ENCODE data around the gene TMEM178B.
"Not testable (repeated sequence)": the region's sequence is repeated elsewhere in the genome, so short reads cannot be mapped to it uniquely, and the experiment has no call there.

TMEM178B gene

DNA sequence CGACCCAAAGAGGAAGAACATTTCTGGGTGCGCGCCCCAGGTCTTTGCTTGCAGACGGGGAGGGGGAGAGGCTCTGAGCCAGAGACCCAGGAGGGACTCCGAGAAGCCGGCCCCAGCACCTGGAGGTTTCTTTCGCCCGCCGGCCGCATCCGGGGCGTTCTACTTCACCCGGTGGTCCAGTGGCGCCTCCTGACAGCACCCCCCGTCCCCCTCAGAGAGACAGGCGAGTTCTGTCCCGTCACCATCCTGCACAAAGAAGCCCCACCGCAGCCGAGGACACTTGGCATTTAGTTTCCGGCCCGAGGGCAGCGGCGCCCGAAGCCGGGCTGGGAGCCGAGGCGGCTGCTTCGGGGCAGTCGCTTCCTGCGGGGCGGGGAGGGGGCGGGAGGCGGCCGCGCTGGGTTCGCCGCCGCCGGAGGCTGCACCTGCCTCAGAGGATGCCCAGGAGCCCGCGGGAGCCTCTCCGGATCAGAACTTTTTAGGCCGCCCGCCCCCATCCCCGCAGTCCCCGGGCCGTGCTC, at the start of gene TMEM178B:
Gene TMEM178B (plus strand): TSS at position 424 of the 521 bp plus-strand sequence.
- TF ChIP-seq, protein P1, sequence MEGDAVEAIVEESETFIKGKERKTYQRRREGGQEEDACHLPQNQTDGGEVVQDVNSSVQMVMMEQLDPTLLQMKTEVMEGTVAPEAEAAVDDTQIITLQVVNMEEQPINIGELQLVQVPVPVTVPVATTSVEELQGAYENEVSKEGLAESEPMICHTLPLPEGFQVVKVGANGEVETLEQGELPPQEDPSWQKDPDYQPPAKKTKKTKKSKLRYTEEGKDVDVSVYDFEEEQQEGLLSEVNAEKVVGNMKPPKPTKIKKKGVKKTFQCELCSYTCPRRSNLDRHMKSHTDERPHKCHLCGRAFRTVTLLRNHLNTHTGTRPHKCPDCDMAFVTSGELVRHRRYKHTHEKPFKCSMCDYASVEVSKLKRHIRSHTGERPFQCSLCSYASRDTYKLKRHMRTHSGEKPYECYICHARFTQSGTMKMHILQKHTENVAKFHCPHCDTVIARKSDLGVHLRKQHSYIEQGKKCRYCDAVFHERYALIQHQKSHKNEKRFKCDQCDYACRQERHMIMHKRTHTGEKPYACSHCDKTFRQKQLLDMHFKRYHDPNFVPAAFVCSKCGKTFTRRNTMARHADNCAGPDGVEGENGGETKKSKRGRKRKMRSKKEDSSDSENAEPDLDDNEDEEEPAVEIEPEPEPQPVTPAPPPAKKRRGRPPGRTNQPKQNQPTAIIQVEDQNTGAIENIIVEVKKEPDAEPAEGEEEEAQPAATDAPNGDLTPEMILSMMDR (conservative IDR thresholded peaks at IDR 0.05; ENCODE audit: low read depth, low read length) = no peak
- no peak for DNase-seq (ENCODE audit: low read depth)
- peak within 1 kb of the TSS; percentile 55 for H3K4me3 ChIP-seq (ENCODE audit: low read depth, low read length)

DNA sequence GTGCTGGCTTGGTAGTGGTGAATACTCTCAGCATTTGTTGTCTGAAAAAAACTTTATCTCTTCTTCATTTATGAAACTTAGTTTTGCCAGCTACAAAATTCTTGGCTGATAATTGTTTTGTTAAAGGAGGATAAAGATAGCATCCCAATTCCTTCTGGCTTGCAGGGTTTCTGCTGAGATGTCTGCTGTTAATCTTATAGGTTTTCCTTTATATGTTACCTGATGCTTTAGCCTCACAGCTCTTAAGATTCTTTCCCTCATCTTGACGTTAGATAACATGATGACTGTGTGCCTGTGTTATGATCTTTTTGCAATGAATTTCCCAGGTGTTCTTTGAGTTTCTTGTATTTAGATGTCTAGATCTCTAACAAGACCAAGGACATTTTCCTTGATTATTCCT, 49.2 kb upstream of the TMEM178B start:
- H3K4me3 ChIP-seq (ENCODE audit: low read depth, low read length) = no peak overlapping the region
- no peak for DNase-seq (ENCODE audit: low read depth)
- TF ChIP-seq, protein P1 (conservative IDR thresholded peaks at IDR 0.05; ENCODE audit: low read depth, low read length) = no peak

DNA sequence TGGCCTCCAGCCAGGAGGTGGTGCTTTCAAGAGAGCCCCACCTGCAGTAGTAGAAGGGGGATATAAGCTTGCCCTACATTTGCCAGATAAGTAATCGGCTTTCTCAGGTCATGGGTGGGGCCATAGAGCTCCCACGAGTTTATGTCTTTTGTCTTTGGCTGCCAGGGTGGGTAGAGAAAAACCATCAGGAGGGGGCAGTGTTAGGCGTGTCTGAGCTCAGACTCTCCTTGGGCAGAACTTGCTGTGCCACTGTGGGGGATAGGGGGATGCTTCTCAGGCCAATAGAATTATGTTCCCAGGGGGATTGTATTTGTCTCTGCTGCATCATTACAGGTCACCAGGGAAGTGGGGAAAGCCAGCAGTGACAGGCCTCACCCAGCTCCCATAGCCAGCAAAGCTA, 46.8 kb upstream of the TMEM178B start:
- TF ChIP-seq, protein P1 (conservative IDR thresholded peaks at IDR 0.05; ENCODE audit: low read depth, low read length) = no peak
- no peak for DNase-seq (ENCODE audit: low read depth)

DNA sequence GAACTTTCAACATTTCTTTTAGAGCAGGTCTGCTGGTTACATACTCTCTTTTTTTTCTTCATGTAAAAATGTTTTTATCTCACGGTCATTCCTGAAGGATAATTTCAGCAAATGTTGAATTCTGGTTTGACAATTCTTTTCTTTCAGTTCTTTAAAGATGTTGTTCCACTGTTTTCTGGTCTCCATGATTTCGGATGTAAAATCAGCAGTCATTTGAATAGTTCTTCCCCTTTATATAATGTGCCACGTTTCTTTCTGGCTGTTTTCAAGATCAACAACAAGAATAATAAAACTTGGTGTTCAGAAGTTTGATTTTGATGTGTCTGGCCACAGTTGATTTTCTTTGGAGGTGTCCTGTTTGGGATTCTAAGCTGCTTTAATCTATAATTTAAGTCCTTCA, 45.1 kb upstream of the TMEM178B start:
- TF ChIP-seq, protein P1 (conservative IDR thresholded peaks at IDR 0.05; ENCODE audit: low read depth, low read length) = no peak
- H3K4me3 ChIP-seq (ENCODE audit: low read depth, low read length) = no peak overlapping the region
- no peak for DNase-seq (ENCODE audit: low read depth)

More for the DNA sequence above, 46.8 kb upstream of the TMEM178B start:
- no peak overlapping the region for H3K4me3 ChIP-seq (ENCODE audit: low read depth, low read length)

DNA sequence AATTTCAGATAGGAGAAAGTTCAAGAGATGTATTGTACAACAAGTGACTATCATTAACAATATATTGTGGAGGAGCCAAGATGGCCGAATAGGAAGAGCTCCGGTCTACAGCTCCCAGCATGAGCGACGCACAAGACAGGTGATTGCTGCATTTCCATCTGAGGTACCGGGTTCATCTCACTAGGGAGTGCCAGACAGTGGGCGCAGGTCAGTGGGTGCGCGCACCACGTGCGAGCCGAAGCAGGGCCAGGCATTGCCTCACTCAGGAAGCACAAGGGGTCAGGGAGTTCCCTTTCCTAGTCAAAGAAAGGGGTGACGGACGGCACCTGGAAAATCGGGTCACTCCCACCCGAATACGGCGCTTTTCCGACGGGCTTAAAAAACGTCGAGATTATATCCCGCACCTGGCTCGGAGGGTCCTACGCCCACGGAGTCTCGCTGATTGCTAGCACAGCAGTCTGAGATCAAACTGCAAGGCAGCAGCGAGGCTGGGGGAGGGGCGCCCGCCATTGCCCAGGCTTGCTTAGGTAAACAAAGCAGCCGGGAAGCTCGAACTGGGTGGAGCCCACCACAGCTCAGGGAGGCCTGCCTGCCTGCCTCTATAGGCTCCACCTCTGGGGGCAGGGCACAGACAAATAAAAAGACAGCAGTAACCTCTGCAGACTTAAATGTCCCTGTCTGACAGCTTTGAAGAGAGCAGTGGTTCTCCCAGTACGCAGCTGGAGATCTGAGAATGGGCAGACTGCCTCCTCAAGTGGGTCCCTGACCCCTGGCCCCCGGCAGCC, 41.1 kb upstream of the TMEM178B start:
- not testable (repeated sequence) for H3K4me3 ChIP-seq (ENCODE audit: low read depth, low read length)

DNA sequence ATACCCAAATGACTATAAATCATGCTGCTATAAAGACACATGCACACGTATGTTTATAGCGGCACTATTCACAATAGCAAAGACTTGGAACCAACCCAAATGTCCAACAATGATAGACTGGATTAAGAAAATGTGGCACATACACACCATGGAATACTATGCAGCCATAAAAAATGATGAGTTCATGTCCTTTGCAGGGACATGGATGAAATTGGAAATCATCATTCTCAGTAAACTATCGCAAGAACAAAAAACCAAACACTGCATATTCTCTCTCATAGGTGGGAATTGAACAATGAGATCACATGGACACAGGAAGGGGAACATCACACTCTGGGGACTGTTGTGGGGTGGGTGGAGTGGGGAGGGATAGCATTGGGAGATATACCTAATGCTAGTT, 35.8 kb upstream of the TMEM178B start:
- not testable (repeated sequence) for H3K4me3 ChIP-seq (ENCODE audit: low read depth, low read length); DNase-seq (ENCODE audit: low read depth)

More for the DNA sequence above, 41.1 kb upstream of the TMEM178B start:
- DNase-seq (ENCODE audit: low read depth) = not testable (repeated sequence)

DNA sequence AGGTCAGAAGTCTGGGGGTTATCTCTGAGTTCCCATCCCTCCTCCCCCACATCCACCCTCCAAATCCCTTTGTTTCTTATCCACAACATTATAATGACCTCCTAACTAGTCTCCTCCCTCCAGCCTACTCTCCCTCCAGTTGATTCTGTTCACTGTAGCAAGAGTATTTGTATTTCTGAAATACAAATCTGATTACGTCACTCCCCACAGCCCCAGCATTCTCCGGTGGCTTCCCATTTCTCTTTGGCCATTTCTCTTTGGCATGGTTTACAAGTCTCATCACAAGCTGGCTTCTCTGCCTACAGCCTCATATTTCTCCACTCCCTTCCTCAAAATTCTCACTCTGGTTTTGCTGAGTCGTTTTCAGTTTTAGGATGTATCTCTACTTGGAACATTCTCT, 34.5 kb upstream of the TMEM178B start:
- DNase-seq (ENCODE audit: low read depth) = no peak
- H3K4me3 ChIP-seq (ENCODE audit: low read depth, low read length) = no peak overlapping the region
- TF ChIP-seq, protein P1 (conservative IDR thresholded peaks at IDR 0.05; ENCODE audit: low read depth, low read length) = no peak

Measured in choroid plexus epithelial cell (primary cell).